ENCODE data around the gene VWF.

- TF ChIP-seq CTCF (conservative IDR thresholded peaks at IDR 0.05 in 1 of 2, IDR thresholded peaks at IDR 0.05 in 1 of 2; ENCODE audit: extremely low read depth in 1 of 2, insufficient read depth in 1 of 2, low read depth in 1 of 2, low read length in 2 of 2) (no peak), EZH2 (IDR thresholded peaks at IDR 0.05; ENCODE audit: borderline replicate concordance, low read length) (no peak)
Observed at GRCh38 chr12:5910790-5911548, 213.5 kb downstream of the VWF start.
